Measurements from ENCODE around the gene CDH12. TPM values are rescaled to one million over a fixed set of nuclear protein-coding genes. Genes with fewer than 3 reads are reported as not detected.
"Not testable (repeated sequence)": the region's sequence is repeated elsewhere in the genome, so short reads cannot be mapped to it uniquely, and the experiment has no call there.

Gene CDH12
- total RNA-seq, 1 experiment from 2014 or later = 2.3 TPM

- Mint-ChIP-seq H3K36me3 (ENCODE audit: insufficient read depth, unreplicated experiment) (no peaks in the 10 kb centered on the region), H3K27ac (ENCODE audit: unreplicated experiment) (no peak overlapping the region), H3K9me3 (ENCODE audit: low read depth, unreplicated experiment) (peaks cover 5% of the 10 kb centered on the region), H3K27me3 (ENCODE audit: unreplicated experiment) (no peaks in the 10 kb centered on the region), H3K4me1 (ENCODE audit: low read depth, unreplicated experiment) (no peaks in the 10 kb centered on the region), H3K4me3 (ENCODE audit: low read depth, unreplicated experiment) (no peak overlapping the region)
- TF ChIP-seq CTCF (IDR thresholded peaks at IDR 0.05; ENCODE audit: unreplicated experiment) = no peak
- intact Hi-C loops (cut with micrococcal nuclease; ENCODE audit: unreplicated experiment) = no loop called here
- CTCF ChIA-PET = no interaction called here
- no TSS peak for BruUV-seq (replicated peaks)
- no peak for DNase-seq
These were observed 312.1 kb downstream of the CDH12 start for GRCh38 chr5:22541037-22541436.

- peaks cover 5% of the 10 kb centered on the region for H3K9me3 Mint-ChIP-seq (ENCODE audit: low read depth, unreplicated experiment)
- no peak overlapping the region for H3K4me3 Mint-ChIP-seq (ENCODE audit: low read depth, unreplicated experiment)
- no peaks in the 10 kb centered on the region for H3K27me3 Mint-ChIP-seq (ENCODE audit: unreplicated experiment)
- intact Hi-C loops (cut with micrococcal nuclease; ENCODE audit: unreplicated experiment) = no loop called here
- no peaks in the 10 kb centered on the region for H3K4me1 Mint-ChIP-seq (ENCODE audit: low read depth, unreplicated experiment)
- no peaks in the 10 kb centered on the region for H3K36me3 Mint-ChIP-seq (ENCODE audit: insufficient read depth, unreplicated experiment)
- no peak for DNase-seq
- TF ChIP-seq CTCF (IDR thresholded peaks at IDR 0.05; ENCODE audit: unreplicated experiment) = no peak
- CTCF ChIA-PET = no interaction called here
- H3K27ac Mint-ChIP-seq (ENCODE audit: unreplicated experiment) = no peak overlapping the region
- no TSS peak for BruUV-seq (replicated peaks)
These were observed 313.4 kb downstream of the CDH12 start for GRCh38 chr5:22539762-22540161.

GRCh38 chr5:22531986-22532385 lies 321.2 kb downstream of the CDH12 start:
- CTCF ChIA-PET = no interaction called here
- no peak overlapping the region for H3K27ac Mint-ChIP-seq (ENCODE audit: unreplicated experiment)
- H3K9me3 Mint-ChIP-seq (ENCODE audit: low read depth, unreplicated experiment) = peaks cover 2% of the 10 kb centered on the region
- no peaks in the 10 kb centered on the region for H3K27me3 Mint-ChIP-seq (ENCODE audit: unreplicated experiment)
- TF ChIP-seq CTCF (IDR thresholded peaks at IDR 0.05; ENCODE audit: unreplicated experiment) = no peak
- no TSS peak for BruUV-seq (replicated peaks)
- no peak for DNase-seq
- H3K4me3 Mint-ChIP-seq (ENCODE audit: low read depth, unreplicated experiment) = no peak overlapping the region
- no peaks in the 10 kb centered on the region for H3K4me1 Mint-ChIP-seq (ENCODE audit: low read depth, unreplicated experiment)
- H3K36me3 Mint-ChIP-seq (ENCODE audit: insufficient read depth, unreplicated experiment) = no peaks in the 10 kb centered on the region
- intact Hi-C loops (cut with micrococcal nuclease; ENCODE audit: unreplicated experiment) = no loop called here

- Mint-ChIP-seq H3K9me3 (ENCODE audit: low read depth, unreplicated experiment) (peaks cover 11% of the 10 kb centered on the region), H3K36me3 (ENCODE audit: insufficient read depth, unreplicated experiment) (no peaks in the 10 kb centered on the region), H3K4me3 (ENCODE audit: low read depth, unreplicated experiment) (no peak overlapping the region), H3K27me3 (ENCODE audit: unreplicated experiment) (no peaks in the 10 kb centered on the region), H3K27ac (ENCODE audit: unreplicated experiment) (no peak overlapping the region), H3K4me1 (ENCODE audit: low read depth, unreplicated experiment) (peaks cover 7% of the 10 kb centered on the region)
- DNase-seq = no peak
- TF ChIP-seq CTCF (IDR thresholded peaks at IDR 0.05; ENCODE audit: unreplicated experiment) = no peak
- intact Hi-C loops (cut with micrococcal nuclease; ENCODE audit: unreplicated experiment) = no loop called here
- BruUV-seq (replicated peaks) = no TSS peak
- CTCF ChIA-PET = no interaction called here
These were observed 331.6 kb downstream of the CDH12 start for GRCh38 chr5:22521521-22521920.

GRCh38 chr5:22516497-22516896 lies 336.6 kb downstream of the CDH12 start:
- H3K27me3 Mint-ChIP-seq (ENCODE audit: unreplicated experiment); H3K4me3 Mint-ChIP-seq (ENCODE audit: low read depth, unreplicated experiment); DNase-seq; CTCF ChIA-PET; H3K9me3 Mint-ChIP-seq (ENCODE audit: low read depth, unreplicated experiment); BruUV-seq (replicated peaks); H3K27ac Mint-ChIP-seq (ENCODE audit: unreplicated experiment); intact Hi-C loops (cut with micrococcal nuclease; ENCODE audit: unreplicated experiment); H3K36me3 Mint-ChIP-seq (ENCODE audit: insufficient read depth, unreplicated experiment); H3K4me1 Mint-ChIP-seq (ENCODE audit: low read depth, unreplicated experiment): not testable (repeated sequence)
